GM19467 (cell line): Measurements from ENCODE around the gene TSC1.

Experiments
- ATAC-seq: cut with Tn5 transposase; IDR thresholded peaks from one replicate; pipeline ENCODE4 v1.9.1; 2021; ENCODE audit warnings: mild to moderate bottlenecking, moderate library complexity; ENCODE audit not compliant: unreplicated experiment

The TSC1 gene

GRCh38 chr9:132873403-132873802 lies 71.0 kb downstream of the TSC1 start:
- ATAC-seq: no peak

GRCh38 chr9:132869266-132869665 lies 75.2 kb downstream of the TSC1 start:
- no peak for ATAC-seq

- no peak for ATAC-seq
Observed at GRCh38 chr9:132866898-132867297, 77.5 kb downstream of the TSC1 start.

GRCh38 chr9:132864691-132865090 lies 79.7 kb downstream of the TSC1 start:
- no peak for ATAC-seq

GRCh38 chr9:132864277-132864676 lies 80.1 kb downstream of the TSC1 start:
- no peak for ATAC-seq

GRCh38 chr9:132863096-132863495 lies 81.3 kb downstream of the TSC1 start:
- ATAC-seq: no peak

GRCh38 chr9:132862533-132862932 lies 81.9 kb downstream of the TSC1 start:
- no peak for ATAC-seq

GRCh38 chr9:132861666-132862065 lies 82.8 kb downstream of the TSC1 start:
- no peak for ATAC-seq

- ATAC-seq: no peak
Observed at GRCh38 chr9:132858751-132859150, 85.7 kb downstream of the TSC1 start.

GRCh38 chr9:132857616-132858342 lies 86.6 kb downstream of the TSC1 start:
- no peak for ATAC-seq

GRCh38 chr9:132857031-132857430 lies 87.4 kb downstream of the TSC1 start:
- ATAC-seq: no peak

GRCh38 chr9:132855904-132856303 lies 88.5 kb downstream of the TSC1 start:
- ATAC-seq: no peak

- ATAC-seq: no peak
Observed at GRCh38 chr9:132854832-132855231, 89.6 kb downstream of the TSC1 start.

- no peak for ATAC-seq
Observed at GRCh38 chr9:132853482-132853881, 90.9 kb downstream of the TSC1 start.

- no peak for ATAC-seq
Observed at GRCh38 chr9:132849185-132849706, 95.2 kb downstream of the TSC1 start.

- ATAC-seq: no peak
Observed at GRCh38 chr9:132846918-132847515, 97.4 kb downstream of the TSC1 start.

GRCh38 chr9:132846109-132846917 lies 98.1 kb downstream of the TSC1 start:
- ATAC-seq: no peak

- ATAC-seq: no peak
Observed at GRCh38 chr9:132842124-132843044, 102.0 kb downstream of the TSC1 start.
